GM20000 (cell line): ENCODE data around the gene HIPK1.

Source experiments
- DNase-seq: peaks from one replicate; pipeline ENCODE4 v3.0.0; 2012; ENCODE audit warnings: low spot score
- CTCF ChIP-seq: IDR thresholded peaks from 2 replicates; pipeline ENCODE4 v1.5.1; 2012; ENCODE audit warnings: mild to moderate bottlenecking, control low read depth; ENCODE audit errors: extremely low read depth, missing control alignments

HIPK1 gene

GRCh38 chr1:113913887-113914664 lies 15.0 kb upstream of the HIPK1 start:
- no peak for DNase-seq
- TF ChIP-seq CTCF: no peak

GRCh38 chr1:113916974-113917373 lies 12.2 kb upstream of the HIPK1 start:
- TF ChIP-seq CTCF: no peak
- no peak for DNase-seq

- no peak for DNase-seq
Observed at GRCh38 chr1:113917400-113918082, 11.6 kb upstream of the HIPK1 start.

GRCh38 chr1:113918243-113918642 lies 10.9 kb upstream of the HIPK1 start:
- DNase-seq: no peak
- no peak for TF ChIP-seq CTCF

More at GRCh38 chr1:113917400-113918082, 11.6 kb upstream of the HIPK1 start:
- no peak for TF ChIP-seq CTCF

- DNase-seq: no peak
- no peak for TF ChIP-seq CTCF
Observed at GRCh38 chr1:113922957-113923356, 6.2 kb upstream of the HIPK1 start.

- no peak for TF ChIP-seq CTCF
- DNase-seq: no peak
Observed at GRCh38 chr1:113924473-113924872, 4.7 kb upstream of the HIPK1 start.

GRCh38 chr1:113928187-113928930 lies 765 bp upstream of the HIPK1 start:
- peak; percentile 54 for DNase-seq
- no peak for TF ChIP-seq CTCF
